Measurements from ENCODE around the gene AZU1.

Gene AZU1

GRCh38 chr19:855566-856120 is 28.0 kb downstream of the AZU1 start:
- no peak for DNase-seq

- no peak for DNase-seq
Observed at GRCh38 chr19:858284-858683, 30.6 kb downstream of the AZU1 start.

GRCh38 chr19:858868-859843 is 31.5 kb downstream of the AZU1 start, which contains the start of gene CFD:
TSS of gene CFD (plus strand) at chr19:859664. CDS start at chr19:859690, 26 bp downstream.
- DNase-seq, result no peak

DNA sequence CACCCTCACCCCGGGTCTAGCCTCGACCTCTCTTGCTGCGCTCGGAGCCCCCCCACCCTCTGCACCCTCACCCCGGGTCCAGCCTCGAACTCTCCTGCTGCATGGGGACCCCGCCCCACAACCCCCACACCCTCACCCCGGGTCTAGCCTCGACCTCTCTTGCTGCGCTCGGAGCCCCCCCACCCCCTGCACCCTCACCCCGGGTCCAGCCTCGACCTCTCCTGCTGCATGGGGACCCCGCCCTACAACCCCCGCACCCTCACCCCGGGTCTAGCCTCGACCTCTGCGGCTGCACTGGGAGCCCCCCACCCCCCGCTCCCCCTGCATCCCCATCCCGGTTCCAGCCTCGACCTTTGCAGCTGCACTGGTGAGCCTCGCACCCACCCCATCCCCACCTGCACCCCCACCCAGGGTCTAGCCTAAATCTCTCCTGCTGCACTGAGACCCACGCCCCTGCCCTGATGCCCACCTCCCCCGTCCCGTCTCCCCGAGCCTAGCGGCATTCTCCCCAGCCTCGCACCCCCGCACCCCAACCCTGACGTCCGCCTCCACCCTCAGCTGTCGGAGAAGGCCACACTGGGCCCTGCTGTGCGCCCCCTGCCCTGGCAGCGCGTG is 33.6 kb downstream of the AZU1 start:
- DNase-seq, result no peak

- no peak for DNase-seq
Observed at GRCh38 chr19:861756-862580, 34.3 kb downstream of the AZU1 start.

DNA sequence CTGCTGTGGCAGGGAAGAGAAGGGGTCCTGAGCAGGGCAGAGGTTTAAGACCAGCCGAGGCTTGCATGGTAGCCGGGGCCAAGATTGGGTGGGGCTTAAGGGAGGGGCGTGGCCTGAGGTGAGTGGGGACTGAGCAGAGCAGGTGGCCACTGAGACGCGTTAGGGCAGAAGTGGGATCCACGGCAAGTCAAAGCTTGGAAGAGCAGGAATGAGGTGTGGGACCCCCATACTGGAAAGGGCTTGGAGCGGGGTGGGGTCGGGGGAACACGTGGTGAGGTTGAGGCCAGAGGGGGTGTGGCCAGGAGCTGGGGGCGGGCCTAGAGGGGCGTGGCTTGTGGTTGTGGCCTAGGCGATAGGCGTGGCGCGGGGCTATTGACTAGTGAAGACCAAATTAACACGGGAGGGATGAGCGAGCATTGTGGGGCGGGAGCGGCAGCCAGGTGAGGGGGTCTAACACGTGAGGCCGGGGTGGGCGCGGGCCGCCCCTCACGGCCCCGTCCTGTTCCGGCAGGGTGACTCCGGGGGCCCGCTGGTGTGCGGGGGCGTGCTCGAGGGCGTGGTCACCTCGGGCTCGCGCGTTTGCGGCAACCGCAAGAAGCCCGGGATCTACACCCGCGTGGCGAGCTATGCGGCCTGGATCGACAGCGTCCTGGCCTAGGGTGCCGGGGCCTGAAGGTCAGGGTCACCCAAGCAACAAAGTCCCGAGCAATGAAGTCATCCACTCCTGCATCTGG is 35.1 kb downstream of the AZU1 start:
- no peak for DNase-seq

DNA sequence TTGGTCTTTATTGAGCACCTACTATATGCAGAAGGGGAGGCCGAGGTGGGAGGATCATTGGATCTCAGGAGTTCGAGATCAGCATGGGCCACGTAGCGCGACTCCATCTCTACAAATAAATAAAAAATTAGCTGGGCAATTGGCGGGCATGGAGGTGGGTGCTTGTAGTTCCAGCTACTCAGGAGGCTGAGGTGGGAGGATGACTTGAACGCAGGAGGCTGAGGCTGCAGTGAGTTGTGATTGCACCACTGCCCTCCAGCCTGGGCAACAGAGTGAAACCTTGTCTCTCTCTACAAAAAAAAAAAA is 35.6 kb downstream of the AZU1 start:
- no peak for DNase-seq

GRCh38 chr19:866769-867300 is 39.2 kb downstream of the AZU1 start:
- no peak for DNase-seq

- no peak for DNase-seq
Observed at GRCh38 chr19:867301-867793, 39.7 kb downstream of the AZU1 start.

GRCh38 chr19:867855-868457 is 40.3 kb downstream of the AZU1 start:
- DNase-seq, result no peak

DNA sequence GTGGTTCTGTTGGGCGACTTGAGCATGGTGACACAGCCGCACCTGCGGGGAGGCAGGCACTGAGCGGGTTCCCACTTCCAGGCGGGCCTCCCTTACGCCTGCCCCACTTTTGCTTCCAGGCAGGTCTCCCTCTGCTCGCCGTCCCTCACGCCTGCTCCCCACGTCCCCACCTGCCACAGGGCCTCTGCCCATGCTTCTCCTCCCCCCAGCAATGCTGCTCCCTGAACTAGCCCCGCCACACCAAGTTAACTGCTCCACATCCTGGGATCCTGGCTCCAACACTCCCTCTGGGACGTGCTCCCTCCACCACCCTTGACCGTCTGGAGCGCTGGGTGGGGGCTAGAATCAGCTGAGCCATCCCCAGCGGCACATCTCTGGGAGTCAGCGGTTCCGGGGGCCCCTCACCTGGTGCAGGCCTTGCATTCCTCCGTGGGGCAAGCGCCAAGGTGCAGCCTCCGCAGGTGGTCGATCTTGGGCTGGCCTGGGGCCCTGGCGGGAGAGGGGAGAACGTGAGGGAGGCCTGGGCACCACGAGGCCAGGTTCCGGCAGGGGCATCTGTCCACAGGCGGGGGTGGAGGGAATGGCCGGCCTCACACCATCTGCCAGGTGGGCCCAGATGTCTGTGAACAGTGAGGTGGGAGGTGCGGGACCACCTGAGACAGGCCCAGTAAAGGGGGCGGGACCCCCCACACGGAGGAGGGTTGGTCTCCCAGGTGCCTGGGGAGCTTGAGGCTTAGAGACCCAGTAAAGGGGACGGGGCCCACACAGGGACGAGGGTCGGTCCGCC is 41.0 kb downstream of the AZU1 start:
- no peak for DNase-seq

- no peak for DNase-seq
Observed at GRCh38 chr19:869245-870177, 41.9 kb downstream of the AZU1 start.

DNA sequence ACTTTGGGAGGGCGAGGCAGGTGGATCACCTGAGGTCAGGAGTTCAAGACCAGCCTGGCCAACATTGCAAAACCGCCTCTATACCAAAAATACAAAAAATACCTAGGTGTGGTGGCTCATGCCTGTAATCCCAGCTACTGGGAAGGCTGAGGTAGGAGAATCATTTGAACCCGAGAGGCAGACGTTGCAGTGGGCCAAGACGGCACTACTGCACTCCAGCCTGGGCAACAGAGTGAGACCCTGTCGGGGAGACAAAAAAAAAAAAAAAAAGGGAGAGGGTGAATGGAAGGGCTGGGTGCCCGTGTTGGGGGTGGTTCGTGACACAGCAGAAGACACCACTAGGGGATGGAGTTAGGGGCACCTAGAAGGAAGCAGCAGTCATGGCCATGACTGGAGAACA is 42.7 kb downstream of the AZU1 start:
- DNase-seq, result no peak

DNA sequence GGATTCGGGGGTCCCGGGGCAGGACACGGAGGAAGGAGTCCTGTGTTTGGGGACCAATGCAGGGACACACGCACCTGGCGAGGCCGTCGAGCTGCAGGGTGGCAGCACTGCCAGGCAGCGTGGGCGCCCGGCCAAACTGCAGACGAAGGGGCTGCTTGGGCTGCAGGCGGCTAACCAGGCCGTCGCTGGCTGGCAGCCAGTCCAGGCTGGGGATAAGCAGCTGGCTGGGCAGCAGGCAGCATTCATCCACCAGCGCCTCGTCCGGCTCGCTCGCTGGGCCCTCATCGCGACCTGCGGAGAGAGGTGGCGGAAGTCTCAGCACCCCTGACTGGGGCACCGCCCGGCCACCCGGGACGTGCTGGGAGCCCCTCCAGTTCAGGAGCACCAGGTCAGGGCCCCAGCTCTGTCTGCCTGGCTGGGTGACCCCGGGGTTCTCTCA is 43.3 kb downstream of the AZU1 start:
- DNase-seq, result no peak

- DNase-seq, result no peak
Observed at GRCh38 chr19:871446-872265, 44.0 kb downstream of the AZU1 start.

DNA sequence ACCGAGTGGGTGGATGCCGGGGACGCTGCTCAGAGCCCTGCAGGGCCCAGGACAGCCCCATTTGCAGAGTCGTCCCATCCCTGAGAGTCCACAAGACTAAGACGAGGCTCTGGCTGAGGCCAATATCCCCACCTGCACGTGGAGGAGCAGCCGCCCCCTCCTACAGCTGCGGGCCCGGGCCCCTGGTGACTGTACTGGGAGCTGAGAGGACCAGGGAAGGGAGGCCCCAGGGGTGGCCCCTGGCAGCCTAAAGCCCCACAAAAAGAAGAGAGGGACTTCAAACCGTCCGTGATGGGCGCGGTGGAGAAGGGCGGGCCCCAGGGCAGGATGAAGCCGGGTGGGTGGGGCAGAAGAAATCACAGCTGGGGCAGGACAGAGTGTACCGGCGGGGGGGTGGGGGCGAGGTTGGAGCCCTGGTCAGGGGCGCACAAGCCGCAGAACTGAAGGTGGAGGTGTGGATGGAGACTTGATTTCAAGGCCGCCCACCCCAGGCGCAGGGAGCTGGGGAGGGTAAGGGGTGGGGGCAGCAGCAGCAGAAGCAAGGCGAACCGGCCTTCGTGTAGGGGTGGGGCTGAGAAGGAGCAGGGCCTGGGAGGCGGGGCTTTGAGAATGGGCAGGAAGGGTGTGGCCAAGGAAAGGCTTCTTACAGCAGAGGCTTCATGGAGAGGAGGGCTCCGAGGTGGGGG is 44.8 kb downstream of the AZU1 start:
- DNase-seq, result no peak

DNA sequence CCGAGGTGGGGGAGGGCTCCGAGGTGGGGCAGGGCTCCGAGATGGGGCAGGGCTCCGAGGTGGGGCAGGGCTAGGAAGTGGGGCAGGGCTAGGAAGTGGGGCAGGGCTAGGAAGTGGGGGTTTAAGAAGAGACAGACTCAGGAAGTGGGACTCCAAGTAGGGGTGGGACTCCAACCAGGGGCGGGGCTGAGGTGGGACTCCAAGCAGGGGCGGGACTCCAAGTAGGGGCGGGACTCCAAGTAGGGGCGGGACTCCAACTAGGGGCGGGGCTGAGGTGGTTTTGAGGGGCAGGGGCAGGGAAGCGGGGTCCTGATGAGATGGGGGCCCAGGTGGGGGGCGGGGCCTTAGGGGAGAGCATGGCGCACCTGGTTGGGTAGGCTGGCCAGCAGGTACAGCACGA is 45.4 kb downstream of the AZU1 start:
- no peak for DNase-seq

- no peak for DNase-seq
Observed at GRCh38 chr19:873561-874041, 46.0 kb downstream of the AZU1 start.
